Measurements from ENCODE around the gene HOXD11. TPM values are rescaled to one million over a fixed set of nuclear protein-coding genes. Genes with fewer than 3 reads are reported as not detected.

The HOXD11 gene
- total RNA-seq, 2 donors from 2014 or later, result not detected

- Histone ChIP-seq H3K27me3 (peaks cover 58 to 85% of the 10 kb centered on the region in 2 donors), H3K9me3 (no peaks in the 10 kb centered on the region), H3K4me1 (peaks cover 0 to 54% of the 10 kb centered on the region in 2 donors), H3K27ac (no peak within 1 kb of the TSS), H3K36me3 (no peaks in the 10 kb centered on the region), H3K4me3 (no peak within 1 kb of the TSS)
- DNase-seq (ENCODE audit: low spot score), result no peak
- TF ChIP-seq CTCF (IDR thresholded peaks at IDR 0.05), result no peak
Measured at GRCh38 chr2:176083796-176084261, 23.3 kb upstream of the HOXD11 start, which contains the start of gene EVX2. Gene EVX2, minus strand, starts transcription at chr2:176083962. Its CDS starts 186 bp downstream, at chr2:176083776.

GRCh38 chr2:176084611-176085119 is 22.4 kb upstream of the HOXD11 start:
- Histone ChIP-seq H3K36me3 (no peaks in the 10 kb centered on the region), H3K9me3 (no peaks in the 10 kb centered on the region), H3K27ac (no peak overlapping the region), H3K4me3 (no peak overlapping the region), H3K4me1 (peaks cover 0 to 46% of the 10 kb centered on the region in 2 donors), H3K27me3 (peaks cover 53 to 85% of the 10 kb centered on the region in 2 donors)
- no peak for DNase-seq (ENCODE audit: low spot score)
- no peak for TF ChIP-seq CTCF (IDR thresholded peaks at IDR 0.05)

GRCh38 chr2:176085120-176085788 is 21.8 kb upstream of the HOXD11 start:
- peaks cover 58 to 87% of the 10 kb centered on the region in 2 donors for H3K27me3 ChIP-seq
- DNase-seq (ENCODE audit: low spot score), result no peak
- H3K27ac ChIP-seq, result no peak overlapping the region
- no peak for TF ChIP-seq CTCF (IDR thresholded peaks at IDR 0.05)
- H3K4me1 ChIP-seq, result peaks cover 0 to 42% of the 10 kb centered on the region in 2 donors
- H3K4me3 ChIP-seq, result no peak overlapping the region
- no peaks in the 10 kb centered on the region for H3K9me3 ChIP-seq
- H3K36me3 ChIP-seq, result no peaks in the 10 kb centered on the region

- DNase-seq (ENCODE audit: low spot score), result no peak
- TF ChIP-seq CTCF (IDR thresholded peaks at IDR 0.05), result peak in 1 of 2 donors; percentile 67
- Histone ChIP-seq H3K27ac (no peak overlapping the region), H3K4me3 (no peak overlapping the region), H3K9me3 (no peaks in the 10 kb centered on the region), H3K4me1 (peaks cover 0 to 36% of the 10 kb centered on the region in 2 donors), H3K36me3 (no peaks in the 10 kb centered on the region), H3K27me3 (peaks cover 56 to 83% of the 10 kb centered on the region in 2 donors)
Measured at GRCh38 chr2:176085861-176086771, 21.0 kb upstream of the HOXD11 start.

- no peaks in the 10 kb centered on the region for H3K9me3 ChIP-seq
- peaks cover 0 to 40% of the 10 kb centered on the region in 2 donors for H3K4me1 ChIP-seq
- no peak overlapping the region for H3K27ac ChIP-seq
- no peaks in the 10 kb centered on the region for H3K36me3 ChIP-seq
- TF ChIP-seq CTCF (IDR thresholded peaks at IDR 0.05), result no peak
- H3K27me3 ChIP-seq, result peaks cover 56 to 81% of the 10 kb centered on the region in 2 donors
- DNase-seq (ENCODE audit: low spot score), result no peak
- peak overlapping the region in 1 of 2 donors; percentile 33 for H3K4me3 ChIP-seq
Measured at GRCh38 chr2:176087330-176088047, 19.6 kb upstream of the HOXD11 start.

Data from right atrium auricular region (tissue), 2 donors.